Hematopoietic multipotent progenitor cell (in vitro differentiated cells): ENCODE data around the gene OSGIN1. TPM values are rescaled to one million over a fixed set of nuclear protein-coding genes. Genes with fewer than 3 reads are reported as not detected.

Source experiments
- DNase-seq, 3 donors: peaks; one replicate each; pipeline ENCODE4 v3.0.0-alpha.2; 2011 to 2015; ENCODE audit warnings: low read depth in 2 of 3, low spot score in 2 of 3
- total RNA-seq: library from RNA; depleted of rRNA; stranded (reverse); fragments of >200 nt; gene quantifications from one replicate; pipeline ENCODE4 v1.2.3, GENCODE V29; 2012

The OSGIN1 gene
- total RNA-seq, 1 donor, result 0.81 TPM

GRCh38 chr16:83956336-83957289, 3.6 kb downstream of the OSGIN1 start:
- DNase-seq, result peak; percentile 31 to 81 (median 64)

- DNase-seq, result no peak
These were observed 4.3 kb downstream of the OSGIN1 start for GRCh38 chr16:83957296-83957855.

GRCh38 chr16:83958137-83958845, 5.3 kb downstream of the OSGIN1 start:
- no peak for DNase-seq

- no peak for DNase-seq
These were observed 6.0 kb downstream of the OSGIN1 start for GRCh38 chr16:83958846-83959565.

- no peak for DNase-seq
These were observed 6.8 kb downstream of the OSGIN1 start for GRCh38 chr16:83959656-83960434.

- DNase-seq, result no peak
These were observed 7.6 kb downstream of the OSGIN1 start for GRCh38 chr16:83960521-83961249.

- no peak for DNase-seq
These were observed 8.6 kb downstream of the OSGIN1 start for GRCh38 chr16:83961591-83961990.

GRCh38 chr16:83963277-83964119, 10.5 kb downstream of the OSGIN1 start:
- DNase-seq, result no peak

- no peak for DNase-seq
These were observed 11.8 kb downstream of the OSGIN1 start for GRCh38 chr16:83964684-83965443.

GRCh38 chr16:83965444-83966152, 12.6 kb downstream of the OSGIN1 start:
- DNase-seq, result no peak

- no peak for DNase-seq
These were observed 13.2 kb downstream of the OSGIN1 start for GRCh38 chr16:83966153-83966696.

GRCh38 chr16:83967091-83967490, 14.1 kb downstream of the OSGIN1 start:
- DNase-seq, result no peak

- peak in 2 of 3 donors; percentile 31 to 33 for DNase-seq
These were observed 14.8 kb downstream of the OSGIN1 start, which contains the start of gene NECAB2 for GRCh38 chr16:83967838-83968305. Gene NECAB2 (plus strand): TSS chr16:83968244. CDS start chr16:83968649, 405 bp downstream.

- DNase-seq, result no peak
These were observed 15.3 kb downstream of the OSGIN1 start for GRCh38 chr16:83968306-83968851.

- DNase-seq, result no peak
These were observed 16.0 kb downstream of the OSGIN1 start for GRCh38 chr16:83968891-83969649.
